NCI-H82 treated with DMSO at 0.1 percent for 48 hours (cell line): ENCODE results near the gene SHC4.
A peak's percentile ranks its signal among the peaks of the same experiment; 100 is the strongest.
"Not testable (repeated sequence)": the region's sequence is repeated elsewhere in the genome, so short reads cannot be mapped to it uniquely, and the experiment has no call there.

Experiments
- DNase-seq: peaks from one replicate; lab custom pipeline; 2025; ENCODE audit not compliant: unreplicated experiment; lab: John Stamatoyannopoulos, UW

SHC4 gene

GRCh38 chr15:48928877-48929538 is 34.7 kb downstream of the SHC4 start:
- DNase-seq = no peak

DNA sequence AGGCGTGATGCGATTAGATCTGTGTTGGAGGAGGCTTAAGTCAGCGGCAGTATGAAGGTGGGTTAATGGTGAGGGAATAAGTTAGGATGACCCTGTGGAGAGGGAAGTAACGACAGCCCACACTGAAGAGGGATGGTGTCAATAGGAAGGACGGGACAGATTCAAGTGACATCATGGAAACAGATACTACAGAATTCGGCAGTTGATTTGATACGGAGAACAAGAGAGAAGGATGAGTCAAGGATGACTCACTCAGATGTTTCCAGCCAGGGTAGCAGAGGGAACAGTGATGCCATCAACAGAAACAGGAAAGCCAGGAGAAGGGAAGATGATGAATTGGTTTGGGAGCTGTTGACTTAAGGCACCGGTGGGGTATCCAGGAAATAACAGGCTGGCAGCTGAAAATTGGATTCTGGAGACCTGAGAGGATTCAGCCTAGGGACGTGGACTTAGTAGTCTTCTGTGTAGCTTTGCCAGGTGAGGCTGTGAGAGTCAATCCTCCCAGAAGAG is 38.0 kb downstream of the SHC4 start:
- no peak for DNase-seq

DNA sequence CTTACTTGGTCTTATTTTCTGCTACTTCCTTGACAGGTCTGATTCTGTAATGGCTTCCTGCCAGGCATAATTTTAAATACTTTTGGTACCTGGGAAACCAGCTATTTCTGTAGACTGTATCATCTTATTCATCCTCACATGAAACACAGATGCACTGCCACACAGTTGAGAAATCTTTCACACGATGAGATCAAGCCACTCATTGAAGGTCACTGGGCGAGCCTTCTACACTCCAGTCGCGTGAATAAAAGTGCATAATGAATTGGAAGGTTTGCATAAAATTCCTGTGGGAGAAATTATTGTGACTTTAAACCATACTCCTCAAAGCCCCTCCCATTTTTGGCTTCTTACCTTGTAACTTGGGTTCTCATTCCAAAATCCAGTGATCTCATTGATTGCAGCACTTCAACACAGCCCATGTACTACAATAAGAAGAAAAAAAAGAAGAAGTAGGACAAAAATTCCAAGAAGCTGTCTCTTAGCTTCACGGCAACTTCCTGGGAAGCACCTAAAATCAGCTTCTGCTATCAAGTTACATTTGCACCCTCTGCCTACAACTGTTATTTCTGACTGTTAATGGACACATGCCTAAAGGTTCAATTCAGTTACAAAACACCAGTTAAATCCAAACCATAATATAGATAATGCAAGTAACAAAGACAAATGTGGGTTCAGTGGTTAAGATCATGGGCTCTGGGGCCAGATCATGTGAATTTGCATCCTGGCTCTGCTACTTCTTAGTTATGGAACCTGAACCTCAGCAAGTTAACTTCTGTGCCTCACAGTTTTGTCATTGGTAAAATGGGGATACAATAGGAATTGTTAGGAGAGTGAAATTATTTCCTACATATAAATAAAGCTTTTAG is 39.0 kb downstream of the SHC4 start:
- no peak for DNase-seq

- DNase-seq = no peak
Measured at GRCh38 chr15:48922046-48922445, 41.7 kb downstream of the SHC4 start.

GRCh38 chr15:48916721-48917120 is 47.0 kb downstream of the SHC4 start:
- DNase-seq = no peak

DNA sequence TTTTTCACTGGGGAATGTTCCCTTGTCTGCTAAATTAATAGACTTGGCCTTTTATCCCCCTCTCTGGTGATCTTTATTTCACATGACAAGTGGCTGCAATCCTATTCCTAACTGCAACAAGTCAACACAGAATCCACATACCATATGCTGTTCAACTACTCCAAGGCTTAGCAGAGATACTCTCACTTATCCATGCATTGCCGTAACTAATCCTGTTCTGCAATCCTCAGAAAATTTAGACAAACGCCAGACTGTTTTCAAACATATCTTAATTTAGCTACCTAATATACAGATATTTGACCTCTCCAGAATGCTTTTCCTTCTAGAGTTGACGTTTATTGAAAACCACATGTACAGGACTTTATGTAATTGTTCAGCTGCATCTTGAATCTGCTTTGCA is 47.9 kb downstream of the SHC4 start:
- DNase-seq = peak; percentile 60

DNA sequence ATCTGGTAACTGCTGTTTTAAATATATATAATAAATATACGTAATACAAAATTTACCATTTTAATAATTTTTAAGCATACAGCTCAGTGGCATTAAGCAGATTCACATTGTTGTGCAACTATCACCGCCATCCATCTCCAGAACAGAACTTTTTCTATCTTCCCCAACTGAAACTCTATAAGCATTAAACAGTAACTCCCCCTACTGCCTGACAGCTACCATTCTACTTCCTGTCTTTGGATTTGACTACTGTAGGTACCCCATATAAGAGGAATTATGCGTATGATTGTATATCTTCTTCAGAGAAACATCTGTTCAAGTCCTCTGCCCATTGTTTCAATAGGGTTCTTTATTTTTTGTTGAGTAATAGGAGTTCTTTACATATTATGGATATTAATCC is 49.0 kb downstream of the SHC4 start:
- DNase-seq = no peak

DNA sequence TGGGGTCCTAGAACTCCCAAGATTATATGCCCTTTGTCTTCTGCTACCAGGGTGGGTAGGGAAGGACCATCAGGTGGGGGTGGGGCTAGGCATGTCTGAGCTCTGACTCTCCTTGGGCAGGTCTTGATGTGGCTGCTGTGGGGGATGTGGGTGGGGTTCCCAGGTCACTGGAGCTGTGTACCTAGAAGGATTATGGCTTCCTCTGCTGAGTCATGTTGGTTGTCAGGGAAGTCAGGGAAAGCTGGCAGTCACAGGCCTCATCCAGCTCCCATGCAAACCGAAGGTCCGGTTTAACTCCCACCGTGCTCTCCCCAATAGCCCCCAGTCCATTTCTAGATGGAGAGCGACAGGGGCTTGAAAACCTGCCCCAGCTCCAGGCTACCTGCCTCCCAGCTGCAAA is 50.6 kb downstream of the SHC4 start:
- no peak for DNase-seq

DNA sequence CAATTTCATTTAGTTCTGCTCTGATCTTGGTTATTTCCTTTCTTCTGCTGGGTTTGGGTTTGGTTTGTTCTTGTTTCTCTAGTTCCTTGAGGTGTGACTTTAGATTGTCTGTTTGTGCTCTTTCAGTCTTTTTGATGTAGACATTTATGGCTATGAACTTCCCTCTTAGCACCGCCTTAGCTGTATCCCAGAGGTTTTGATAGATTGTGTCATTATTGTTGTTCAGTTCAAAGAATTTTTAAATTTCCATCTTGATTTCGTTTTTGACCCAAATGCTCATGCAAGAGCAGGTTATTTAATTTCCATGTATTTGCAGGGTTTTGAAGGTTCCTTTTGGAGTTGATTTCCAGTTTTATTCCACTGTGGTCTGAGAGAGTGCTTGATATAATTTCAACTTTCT is 53.2 kb downstream of the SHC4 start:
- not testable (repeated sequence) for DNase-seq

GRCh38 chr15:48909313-48909712 is 54.4 kb downstream of the SHC4 start:
- not testable (repeated sequence) for DNase-seq

DNA sequence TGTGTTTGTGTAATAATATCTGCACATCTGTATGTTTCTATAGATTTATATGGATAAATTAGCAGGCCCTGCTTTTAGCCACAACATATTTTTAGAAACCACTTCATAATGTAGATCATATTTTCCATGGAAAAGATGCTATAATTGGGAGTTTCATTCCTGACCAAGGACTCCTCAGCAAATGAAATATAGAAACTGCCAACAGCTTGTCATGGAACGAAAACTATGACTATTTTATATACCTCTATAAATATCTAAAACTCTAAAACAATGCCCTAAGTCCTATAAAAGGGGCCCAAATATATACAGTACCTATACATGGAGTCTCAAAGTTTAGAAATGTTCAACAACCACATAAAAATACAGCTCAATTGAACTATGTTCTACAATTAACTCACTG is 57.9 kb downstream of the SHC4 start:
- DNase-seq = no peak

GRCh38 chr15:48905216-48905615 is 58.5 kb downstream of the SHC4 start:
- DNase-seq = no peak

GRCh38 chr15:48904758-48905157 is 59.0 kb downstream of the SHC4 start:
- DNase-seq = no peak

DNA sequence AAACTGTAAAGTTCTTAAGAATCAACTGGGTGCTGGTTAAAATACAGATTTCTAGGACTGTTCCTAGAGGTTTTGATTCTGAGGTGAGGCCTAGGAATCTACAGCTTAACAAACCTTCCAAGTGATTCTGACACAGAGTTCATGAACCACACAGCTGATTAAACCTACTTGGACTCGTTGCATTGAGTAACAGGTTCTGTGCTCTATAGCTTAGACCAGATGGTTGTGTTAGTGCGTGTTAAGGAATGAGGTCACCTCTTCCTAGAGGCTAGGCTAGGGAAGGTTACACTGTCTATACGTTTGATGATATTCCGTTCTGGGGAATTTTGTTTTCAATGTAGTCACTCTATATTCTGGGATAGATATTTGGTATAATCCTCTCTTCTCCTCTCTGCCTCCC is 63.9 kb downstream of the SHC4 start:
- DNase-seq = no peak

GRCh38 chr15:48898446-48898845 is 65.3 kb downstream of the SHC4 start:
- no peak for DNase-seq

- DNase-seq = no peak
Measured at GRCh38 chr15:48898032-48898431, 65.7 kb downstream of the SHC4 start.

- no peak for DNase-seq
Measured at GRCh38 chr15:48896869-48897814, 66.6 kb downstream of the SHC4 start.

- DNase-seq = no peak
Measured at GRCh38 chr15:48893311-48893710, 70.4 kb downstream of the SHC4 start.

DNA sequence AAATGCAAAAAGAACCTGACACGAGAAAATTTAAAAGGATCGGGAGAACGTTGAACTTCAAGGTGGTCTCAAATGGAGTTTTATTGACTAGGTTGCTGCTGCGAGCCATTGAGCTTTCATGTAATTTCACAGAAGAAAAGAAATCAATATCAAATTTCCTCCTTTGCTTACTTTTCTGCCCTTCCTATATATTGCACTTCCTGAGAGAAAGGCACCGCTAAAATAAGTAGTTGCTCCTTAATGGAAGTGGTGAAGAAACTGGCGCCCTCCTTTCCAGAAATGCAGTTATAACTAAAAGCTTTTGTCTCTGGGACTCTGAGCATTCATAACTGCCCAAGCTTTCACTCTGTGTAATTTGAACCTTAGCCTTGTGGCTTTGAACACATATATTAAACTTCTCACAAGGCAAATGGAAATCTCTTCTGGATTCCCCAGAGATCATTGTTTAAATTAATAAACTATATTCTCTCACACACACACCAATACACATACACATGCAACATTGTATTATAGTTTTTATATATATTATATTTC is 72.4 kb downstream of the SHC4 start:
- no peak for DNase-seq

GRCh38 chr15:48890375-48890972 is 73.2 kb downstream of the SHC4 start:
- DNase-seq = no peak

DNA sequence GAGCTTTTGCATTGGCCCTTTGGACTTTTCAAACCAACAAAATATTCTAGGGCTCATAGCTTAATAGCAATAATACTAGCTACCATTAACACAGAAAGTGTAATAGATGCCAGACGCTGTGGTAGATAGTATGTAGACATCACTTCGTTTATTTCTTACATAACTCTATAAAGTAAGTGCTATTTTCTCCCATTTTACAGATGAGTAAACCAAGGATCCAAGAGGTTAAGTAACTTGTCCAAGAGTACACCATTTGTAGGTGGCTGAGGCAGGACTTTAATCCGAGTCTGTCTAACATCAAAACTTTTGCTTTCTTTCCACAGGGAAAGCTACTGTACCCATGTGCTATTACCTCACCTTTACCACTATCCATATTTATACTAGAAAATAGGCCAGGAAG is 73.8 kb downstream of the SHC4 start:
- DNase-seq = no peak
